Uterus (tissue), 2 donors: ENCODE results near the gene NSL1.

ENCODE experiments used
- POLR2A ChIP-seq, 2 donors: fragments of 450-650 bp; IDR thresholded peaks; one replicate each; pipeline ENCODE4 v1.6.1; 2016; ENCODE audit warnings: antibody characterized with exemption in 2 of 2, mild to moderate bottlenecking in 1 of 2, moderate library complexity in 1 of 2
- TF ChIP-seq, protein P1 (sequence below), 4 experiments: fragments of 200-600 bp in 2 of 4; fragments of 450-650 bp in 2 of 4; sonication (generic) in 2 of 4; IDR thresholded peaks; one replicate each; pipeline ENCODE4 v1.5.1; 2016 to 2019; ENCODE audit warnings: antibody characterized with exemption in 4 of 4, mild to moderate bottlenecking in 2 of 4, moderate library complexity in 1 of 4

DNA sequence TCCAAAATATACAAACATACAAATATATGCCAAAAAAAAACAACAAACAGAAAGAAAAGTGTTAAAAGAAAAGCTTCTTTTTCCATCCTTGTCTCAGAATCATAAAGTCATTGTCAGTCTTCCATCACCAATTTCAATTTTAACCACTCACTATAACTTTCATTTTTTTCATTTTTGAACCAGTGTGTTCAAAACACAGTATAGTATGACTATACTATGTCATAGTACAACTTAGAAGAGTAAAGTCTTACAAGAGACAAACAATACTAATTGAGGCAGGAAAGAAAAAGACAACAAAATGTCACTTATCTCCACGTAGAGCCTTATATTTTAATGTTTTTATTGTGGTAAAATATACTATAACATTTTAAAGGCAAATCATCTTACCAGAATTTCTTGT lies 7.6 kb downstream of the NSL1 start:
- no peak for TF ChIP-seq POLR2A (IDR thresholded peaks at IDR 0.05)
- TF ChIP-seq, protein P1, sequence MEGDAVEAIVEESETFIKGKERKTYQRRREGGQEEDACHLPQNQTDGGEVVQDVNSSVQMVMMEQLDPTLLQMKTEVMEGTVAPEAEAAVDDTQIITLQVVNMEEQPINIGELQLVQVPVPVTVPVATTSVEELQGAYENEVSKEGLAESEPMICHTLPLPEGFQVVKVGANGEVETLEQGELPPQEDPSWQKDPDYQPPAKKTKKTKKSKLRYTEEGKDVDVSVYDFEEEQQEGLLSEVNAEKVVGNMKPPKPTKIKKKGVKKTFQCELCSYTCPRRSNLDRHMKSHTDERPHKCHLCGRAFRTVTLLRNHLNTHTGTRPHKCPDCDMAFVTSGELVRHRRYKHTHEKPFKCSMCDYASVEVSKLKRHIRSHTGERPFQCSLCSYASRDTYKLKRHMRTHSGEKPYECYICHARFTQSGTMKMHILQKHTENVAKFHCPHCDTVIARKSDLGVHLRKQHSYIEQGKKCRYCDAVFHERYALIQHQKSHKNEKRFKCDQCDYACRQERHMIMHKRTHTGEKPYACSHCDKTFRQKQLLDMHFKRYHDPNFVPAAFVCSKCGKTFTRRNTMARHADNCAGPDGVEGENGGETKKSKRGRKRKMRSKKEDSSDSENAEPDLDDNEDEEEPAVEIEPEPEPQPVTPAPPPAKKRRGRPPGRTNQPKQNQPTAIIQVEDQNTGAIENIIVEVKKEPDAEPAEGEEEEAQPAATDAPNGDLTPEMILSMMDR (IDR thresholded peaks at IDR 0.05): no peak
